ENCODE measurements around the gene MAST4.

Gene MAST4

GRCh38 chr5:66872736-66873331 is 276.6 kb downstream of the MAST4 start:
- no peak overlapping the region for H3K27ac ChIP-seq (ENCODE audit: low read depth, low read length)
- no peaks in the 10 kb centered on the region for H3K27me3 ChIP-seq (ENCODE audit: control insufficient read depth in 5 of 5, insufficient read depth in 4 of 5, low read length in 5 of 5)
- H3K36me3 ChIP-seq (ENCODE audit: control insufficient read depth in 5 of 5, insufficient read depth in 5 of 5, low read length in 5 of 5) = no peaks in the 10 kb centered on the region
- H3K4me1 ChIP-seq (ENCODE audit: control insufficient read depth in 5 of 5, insufficient read depth in 5 of 5, low read length in 5 of 5) = no peaks in the 10 kb centered on the region
- H3K9me3 ChIP-seq (ENCODE audit: control insufficient read depth in 5 of 5, low read length in 5 of 5) = no peaks in the 10 kb centered on the region
- no peak overlapping the region for H3K4me3 ChIP-seq (ENCODE audit: low read depth in 1 of 5, low read length in 5 of 5)
- H3K9ac ChIP-seq (ENCODE audit: low read length in 5 of 5) = no peak overlapping the region

- H3K9ac ChIP-seq (ENCODE audit: low read length in 5 of 5) = no peak overlapping the region
- H3K36me3 ChIP-seq (ENCODE audit: control insufficient read depth in 5 of 5, insufficient read depth in 5 of 5, low read length in 5 of 5) = no peaks in the 10 kb centered on the region
- no peaks in the 10 kb centered on the region for H3K4me1 ChIP-seq (ENCODE audit: control insufficient read depth in 5 of 5, insufficient read depth in 5 of 5, low read length in 5 of 5)
- H3K27ac ChIP-seq (ENCODE audit: low read depth, low read length) = no peak overlapping the region
- H3K27me3 ChIP-seq (ENCODE audit: control insufficient read depth in 5 of 5, insufficient read depth in 4 of 5, low read length in 5 of 5) = no peaks in the 10 kb centered on the region
- no peaks in the 10 kb centered on the region for H3K9me3 ChIP-seq (ENCODE audit: control insufficient read depth in 5 of 5, low read length in 5 of 5)
- H3K4me3 ChIP-seq (ENCODE audit: low read depth in 1 of 5, low read length in 5 of 5) = no peak overlapping the region
These were observed 277.8 kb downstream of the MAST4 start for GRCh38 chr5:66874004-66874403.

GRCh38 chr5:66875315-66875714 is 279.1 kb downstream of the MAST4 start:
- no peaks in the 10 kb centered on the region for H3K36me3 ChIP-seq (ENCODE audit: control insufficient read depth in 5 of 5, insufficient read depth in 5 of 5, low read length in 5 of 5)
- H3K4me3 ChIP-seq (ENCODE audit: low read depth in 1 of 5, low read length in 5 of 5) = no peak overlapping the region
- H3K27me3 ChIP-seq (ENCODE audit: control insufficient read depth in 5 of 5, insufficient read depth in 4 of 5, low read length in 5 of 5) = no peaks in the 10 kb centered on the region
- no peaks in the 10 kb centered on the region for H3K9me3 ChIP-seq (ENCODE audit: control insufficient read depth in 5 of 5, low read length in 5 of 5)
- H3K27ac ChIP-seq (ENCODE audit: low read depth, low read length) = no peak overlapping the region
- H3K4me1 ChIP-seq (ENCODE audit: control insufficient read depth in 5 of 5, insufficient read depth in 5 of 5, low read length in 5 of 5) = no peaks in the 10 kb centered on the region
- no peak overlapping the region for H3K9ac ChIP-seq (ENCODE audit: low read length in 5 of 5)

- Histone ChIP-seq H3K27ac (ENCODE audit: low read depth, low read length) (no peak overlapping the region), H3K4me1 (ENCODE audit: control insufficient read depth in 5 of 5, insufficient read depth in 5 of 5, low read length in 5 of 5) (peaks cover 0 to 3% (median 1%) of the 10 kb centered on the region in 5 donors), H3K9me3 (ENCODE audit: control insufficient read depth in 5 of 5, low read length in 5 of 5) (no peaks in the 10 kb centered on the region), H3K9ac (ENCODE audit: low read length in 5 of 5) (no peak overlapping the region), H3K27me3 (ENCODE audit: control insufficient read depth in 5 of 5, insufficient read depth in 4 of 5, low read length in 5 of 5) (no peaks in the 10 kb centered on the region), H3K4me3 (ENCODE audit: low read depth in 1 of 5, low read length in 5 of 5) (no peak overlapping the region), H3K36me3 (ENCODE audit: control insufficient read depth in 5 of 5, insufficient read depth in 5 of 5, low read length in 5 of 5) (no peaks in the 10 kb centered on the region)
These were observed 280.1 kb downstream of the MAST4 start for GRCh38 chr5:66876266-66876807.

- Histone ChIP-seq H3K4me1 (ENCODE audit: control insufficient read depth in 5 of 5, insufficient read depth in 5 of 5, low read length in 5 of 5) (peaks cover 0 to 9% (median 5%) of the 10 kb centered on the region in 5 donors), H3K27ac (ENCODE audit: low read depth, low read length) (no peak overlapping the region), H3K9me3 (ENCODE audit: control insufficient read depth in 5 of 5, low read length in 5 of 5) (no peaks in the 10 kb centered on the region), H3K27me3 (ENCODE audit: control insufficient read depth in 5 of 5, insufficient read depth in 4 of 5, low read length in 5 of 5) (no peaks in the 10 kb centered on the region), H3K4me3 (ENCODE audit: low read depth in 1 of 5, low read length in 5 of 5) (no peak overlapping the region), H3K36me3 (ENCODE audit: control insufficient read depth in 5 of 5, insufficient read depth in 5 of 5, low read length in 5 of 5) (no peaks in the 10 kb centered on the region), H3K9ac (ENCODE audit: low read length in 5 of 5) (no peak overlapping the region)
These were observed 281.6 kb downstream of the MAST4 start for GRCh38 chr5:66877843-66878242.

GRCh38 chr5:66880401-66880800 is 284.2 kb downstream of the MAST4 start:
- no peak overlapping the region for H3K9ac ChIP-seq (ENCODE audit: low read length in 5 of 5)
- no peaks in the 10 kb centered on the region for H3K36me3 ChIP-seq (ENCODE audit: control insufficient read depth in 5 of 5, insufficient read depth in 5 of 5, low read length in 5 of 5)
- H3K4me1 ChIP-seq (ENCODE audit: control insufficient read depth in 5 of 5, insufficient read depth in 5 of 5, low read length in 5 of 5) = peaks cover 0 to 9% (median 5%) of the 10 kb centered on the region in 5 donors
- H3K27ac ChIP-seq (ENCODE audit: low read depth, low read length) = no peak overlapping the region
- no peak overlapping the region for H3K4me3 ChIP-seq (ENCODE audit: low read depth in 1 of 5, low read length in 5 of 5)
- no peaks in the 10 kb centered on the region for H3K9me3 ChIP-seq (ENCODE audit: control insufficient read depth in 5 of 5, low read length in 5 of 5)
- no peaks in the 10 kb centered on the region for H3K27me3 ChIP-seq (ENCODE audit: control insufficient read depth in 5 of 5, insufficient read depth in 4 of 5, low read length in 5 of 5)

- H3K9ac ChIP-seq (ENCODE audit: low read length in 5 of 5) = peak overlapping the region in 1 of 5 donors; percentile 5
- H3K9me3 ChIP-seq (ENCODE audit: control insufficient read depth in 5 of 5, low read length in 5 of 5) = no peaks in the 10 kb centered on the region
- no peaks in the 10 kb centered on the region for H3K36me3 ChIP-seq (ENCODE audit: control insufficient read depth in 5 of 5, insufficient read depth in 5 of 5, low read length in 5 of 5)
- H3K27me3 ChIP-seq (ENCODE audit: control insufficient read depth in 5 of 5, insufficient read depth in 4 of 5, low read length in 5 of 5) = no peaks in the 10 kb centered on the region
- no peak overlapping the region for H3K4me3 ChIP-seq (ENCODE audit: low read depth in 1 of 5, low read length in 5 of 5)
- peak overlapping the region; percentile 24 for H3K27ac ChIP-seq (ENCODE audit: low read depth, low read length)
- peaks cover 0 to 9% (median 5%) of the 10 kb centered on the region in 5 donors for H3K4me1 ChIP-seq (ENCODE audit: control insufficient read depth in 5 of 5, insufficient read depth in 5 of 5, low read length in 5 of 5)
These were observed 285.4 kb downstream of the MAST4 start for GRCh38 chr5:66881480-66882161.

GRCh38 chr5:66882606-66883227 is 286.5 kb downstream of the MAST4 start:
- Histone ChIP-seq H3K9ac (ENCODE audit: low read length in 5 of 5) (no peak overlapping the region), H3K4me3 (ENCODE audit: low read depth in 1 of 5, low read length in 5 of 5) (no peak overlapping the region), H3K4me1 (ENCODE audit: control insufficient read depth in 5 of 5, insufficient read depth in 5 of 5, low read length in 5 of 5) (peaks cover 0 to 9% (median 5%) of the 10 kb centered on the region in 5 donors), H3K27ac (ENCODE audit: low read depth, low read length) (no peak overlapping the region), H3K9me3 (ENCODE audit: control insufficient read depth in 5 of 5, low read length in 5 of 5) (no peaks in the 10 kb centered on the region), H3K36me3 (ENCODE audit: control insufficient read depth in 5 of 5, insufficient read depth in 5 of 5, low read length in 5 of 5) (no peaks in the 10 kb centered on the region), H3K27me3 (ENCODE audit: control insufficient read depth in 5 of 5, insufficient read depth in 4 of 5, low read length in 5 of 5) (no peaks in the 10 kb centered on the region)

GRCh38 chr5:66884564-66885243 is 288.5 kb downstream of the MAST4 start:
- H3K9me3 ChIP-seq (ENCODE audit: control insufficient read depth in 5 of 5, low read length in 5 of 5) = no peaks in the 10 kb centered on the region
- H3K27me3 ChIP-seq (ENCODE audit: control insufficient read depth in 5 of 5, insufficient read depth in 4 of 5, low read length in 5 of 5) = no peaks in the 10 kb centered on the region
- H3K4me1 ChIP-seq (ENCODE audit: control insufficient read depth in 5 of 5, insufficient read depth in 5 of 5, low read length in 5 of 5) = peaks cover 0 to 18% (median 5%) of the 10 kb centered on the region in 5 donors
- no peak overlapping the region for H3K27ac ChIP-seq (ENCODE audit: low read depth, low read length)
- H3K9ac ChIP-seq (ENCODE audit: low read length in 5 of 5) = no peak overlapping the region
- no peaks in the 10 kb centered on the region for H3K36me3 ChIP-seq (ENCODE audit: control insufficient read depth in 5 of 5, insufficient read depth in 5 of 5, low read length in 5 of 5)
- H3K4me3 ChIP-seq (ENCODE audit: low read depth in 1 of 5, low read length in 5 of 5) = no peak overlapping the region

- no peaks in the 10 kb centered on the region for H3K36me3 ChIP-seq (ENCODE audit: control insufficient read depth in 5 of 5, insufficient read depth in 5 of 5, low read length in 5 of 5)
- no peaks in the 10 kb centered on the region for H3K27me3 ChIP-seq (ENCODE audit: control insufficient read depth in 5 of 5, insufficient read depth in 4 of 5, low read length in 5 of 5)
- peaks cover 3 to 20% (median 10%) of the 10 kb centered on the region in 5 donors for H3K4me1 ChIP-seq (ENCODE audit: control insufficient read depth in 5 of 5, insufficient read depth in 5 of 5, low read length in 5 of 5)
- no peak overlapping the region for H3K9ac ChIP-seq (ENCODE audit: low read length in 5 of 5)
- H3K27ac ChIP-seq (ENCODE audit: low read depth, low read length) = no peak overlapping the region
- H3K4me3 ChIP-seq (ENCODE audit: low read depth in 1 of 5, low read length in 5 of 5) = no peak overlapping the region
- H3K9me3 ChIP-seq (ENCODE audit: control insufficient read depth in 5 of 5, low read length in 5 of 5) = no peaks in the 10 kb centered on the region
These were observed 290.7 kb downstream of the MAST4 start for GRCh38 chr5:66886941-66887340.
